HepG2 (cell line): ENCODE measurements around the gene CRNKL1. TPM values are rescaled to one million over a fixed set of nuclear protein-coding genes. Genes with fewer than 3 reads are reported as not detected.
A peak's percentile ranks its signal among the peaks of the same experiment; 100 is the strongest.

Experiments
- AKNA ChIP-seq: sonication (generic); formaldehyde crosslinking; IDR thresholded peaks from 2 replicates; pipeline ENCODE4 v1.4.0; 2020; ENCODE audit warnings: missing genetic modification reagents, borderline replicate concordance
- CSRNP1 ChIP-seq: sonication (generic); formaldehyde crosslinking; IDR thresholded peaks from 2 replicates; pipeline ENCODE4 v1.8.1; 2023; ENCODE audit warnings: mild to moderate bottlenecking, missing genetic modification reagents
- EED ChIP-seq: sonication (generic); formaldehyde crosslinking; IDR thresholded peaks from 2 replicates; pipeline ENCODE4 v1.5.0; 2020; ENCODE audit warnings: mild to moderate bottlenecking, missing genetic modification reagents
- HNRNPL ChIP-seq: fragments of 200-400 bp; formaldehyde crosslinking; IDR thresholded peaks from 2 replicates; pipeline ENCODE4 v1.6.1; 2017; ENCODE audit warnings: mild to moderate bottlenecking, low read depth, low read length
- NCOA1 ChIP-seq: sonication (generic); formaldehyde crosslinking; IDR thresholded peaks from 2 replicates; pipeline ENCODE4 v1.9.0; 2021; ENCODE audit warnings: missing genetic modification reagents
- SRSF1 ChIP-seq: fragments of 200-400 bp; formaldehyde crosslinking; optimal IDR thresholded peaks from 2 replicates; pipeline ENCODE3; 2017; ENCODE audit warnings: mild to moderate bottlenecking, low read depth, low read length, moderate library complexity
- TFAP4 ChIP-seq: sonication (generic); IDR thresholded peaks from 2 replicates; pipeline ENCODE4 v1.6.1; 2016; ENCODE audit warnings: low read depth, borderline replicate concordance
- ZBED4 ChIP-seq: sonication (generic); formaldehyde crosslinking; IDR thresholded peaks from 2 replicates; pipeline ENCODE4 v1.4.0; 2020; ENCODE audit warnings: missing genetic modification reagents, borderline replicate concordance
- ZNF337 ChIP-seq: sonication (generic); formaldehyde crosslinking; IDR thresholded peaks from 2 replicates; pipeline ENCODE4 v1.5.1; 2020; ENCODE audit warnings: missing genetic modification reagents, low read depth, mild to moderate bottlenecking, borderline replicate concordance
- ZNF460 ChIP-seq: sonication (generic); formaldehyde crosslinking; IDR thresholded peaks from 2 replicates; pipeline ENCODE4 v1.5.1; 2020; ENCODE audit warnings: missing genetic modification reagents, mild to moderate bottlenecking, borderline replicate concordance
- ZNF546 ChIP-seq: sonication (generic); formaldehyde crosslinking; conservative IDR thresholded peaks from 2 replicates; pipeline ENCODE4 v1.8.1; 2023; ENCODE audit warnings: mild to moderate bottlenecking, missing genetic modification reagents
- ZNF605 ChIP-seq: sonication (generic); formaldehyde crosslinking; IDR thresholded peaks from 2 replicates; pipeline ENCODE4 v1.8.0; 2022; ENCODE audit warnings: mild to moderate bottlenecking, missing genetic modification reagents
- ZNF850 ChIP-seq: sonication (generic); formaldehyde crosslinking; conservative IDR thresholded peaks from 2 replicates; pipeline ENCODE4 v1.9.0; 2021; ENCODE audit warnings: mild to moderate bottlenecking, missing genetic modification reagents
- polyA plus RNA-seq, 8 experiments: library from polyadenylated mRNA; depleted of rRNA in 3 of 8; stranded (reverse) in 7 of 8; unstranded in 1 of 8; fragments of >200 nt; fragmentation: Illumina TruSeq in 4 of 8; extraction: Trizol in 4 of 8; gene quantifications; 2 replicates each; pipeline versions ENCODE4 v1.2.1 to v1.2.3, GENCODE V29; 2011 to 2016; ENCODE audit warnings: low read depth in 4 of 8, missing spikeins in 1 of 8, mixed read lengths in 1 of 8; ENCODE audit not compliant: insufficient read depth in 1 of 8
- total RNA-seq, 5 experiments: library from RNA; depleted of rRNA; stranded (reverse); fragments of >200 nt; fragmentation: Illumina TruSeq; extraction: Trizol; gene quantifications; 2 replicates each; pipeline ENCODE4 v1.2.3, GENCODE V29; 2016; ENCODE audit warnings: low read depth in 1 of 5
- TF ChIP-seq, protein P1 (sequence below): IDR thresholded peaks from 2 replicates; pipeline ENCODE4 v1.6.1; 2018; ENCODE audit warnings: missing genetic modification reagents

CRNKL1 gene
- total and polyA plus RNA-seq, 2 of the 13 experiments (the other 11 are each of a cell fraction or from before 2014, with no cell fraction given) = 12.3 to 64.5 TPM

GRCh38 chr20:20052074-20052970 lies at the start of gene CRNKL1, which contains the start of gene CFAP61 (continued):
- TF ChIP-seq AKNA (CRISPR knock-in tag) (peak; percentile 30; the same call in 1 of the 2 replicates), HNRNPL (peak; percentile 86), ZNF337 (CRISPR knock-in tag) (no peak; the same call in 1 of the 2 replicates), ZBED4 (CRISPR knock-in tag) (no peak; the same call in 1 of the 2 replicates), TFAP4 (peak; percentile 52; the same call in 1 of the 2 replicates), ZNF546 (CRISPR knock-in tag) (no peak; the same call in 1 of the 2 replicates), EED (CRISPR knock-in tag) (peak; percentile 88), ZNF850 (CRISPR knock-in tag) (no peak), CSRNP1 (CRISPR knock-in tag) (peak; percentile 89), ZNF460 (CRISPR knock-in tag) (no peak), NCOA1 (0 out of 2 replicates have a peak, but pooled peaks have one; percentile 33), SRSF1 (peak; percentile 89), ZNF605 (CRISPR knock-in tag) (peak; percentile 69; the same call in 1 of the 2 replicates)
- TF ChIP-seq, protein P1, sequence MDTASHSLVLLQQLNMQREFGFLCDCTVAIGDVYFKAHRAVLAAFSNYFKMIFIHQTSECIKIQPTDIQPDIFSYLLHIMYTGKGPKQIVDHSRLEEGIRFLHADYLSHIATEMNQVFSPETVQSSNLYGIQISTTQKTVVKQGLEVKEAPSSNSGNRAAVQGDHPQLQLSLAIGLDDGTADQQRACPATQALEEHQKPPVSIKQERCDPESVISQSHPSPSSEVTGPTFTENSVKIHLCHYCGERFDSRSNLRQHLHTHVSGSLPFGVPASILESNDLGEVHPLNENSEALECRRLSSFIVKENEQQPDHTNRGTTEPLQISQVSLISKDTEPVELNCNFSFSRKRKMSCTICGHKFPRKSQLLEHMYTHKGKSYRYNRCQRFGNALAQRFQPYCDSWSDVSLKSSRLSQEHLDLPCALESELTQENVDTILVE = peak; percentile 91
